Measurements from ENCODE around the gene DDX39A. TPM values are rescaled to one million over a fixed set of nuclear protein-coding genes. Genes with fewer than 3 reads are reported as not detected.
A peak's percentile ranks its signal among the peaks of the same experiment; 100 is the strongest.

DDX39A gene
- total RNA-seq, 1 donor from 2014 or later, result 210 TPM

- ATAC-seq (ENCODE audit: low read depth), result no peak
- DNase-seq, result no peak
- Mint-ChIP-seq H3K4me3 (no peak overlapping the region), H3K27ac (no peak overlapping the region), H3K27me3 (no peaks in the 10 kb centered on the region), H3K36me3 (ENCODE audit: low read depth) (peaks cover 83% of the 10 kb centered on the region), H3K9me3 (no peaks in the 10 kb centered on the region), H3K4me1 (peaks cover 5% of the 10 kb centered on the region)
- intact Hi-C loops (cut with micrococcal nuclease), result no loop called here
- TF ChIP-seq CTCF (IDR thresholded peaks at IDR 0.05), result no peak
- CTCF ChIA-PET, result no interaction called here
- POLR2A ChIA-PET, result no interaction called here
These were observed 27.3 kb upstream of the DDX39A start for GRCh38 chr19:14446336-14447036.

- no peak overlapping the region for H3K27ac Mint-ChIP-seq
- no peak for TF ChIP-seq CTCF (IDR thresholded peaks at IDR 0.05)
- ChIA-PET CTCF (interaction anchor here (0.6 kb wide), 1 partner anchor 82 kb away, joined by 5 read pairs; no protein-coding TSS in a partner anchor), POLR2A (no interaction called here)
- DNase-seq (no peak), ATAC-seq (ENCODE audit: low read depth) (no peak)
- peaks cover 26% of the 10 kb centered on the region for H3K4me1 Mint-ChIP-seq
- no peak overlapping the region for H3K4me3 Mint-ChIP-seq
- H3K36me3 Mint-ChIP-seq (ENCODE audit: low read depth), result peaks cover 65% of the 10 kb centered on the region
- intact Hi-C loops (cut with micrococcal nuclease), result no loop called here
- H3K27me3 Mint-ChIP-seq, result no peaks in the 10 kb centered on the region
- H3K9me3 Mint-ChIP-seq, result no peaks in the 10 kb centered on the region
These were observed 24.6 kb upstream of the DDX39A start for GRCh38 chr19:14443632-14444216.

- H3K27me3 Mint-ChIP-seq, result no peaks in the 10 kb centered on the region
- no peak for TF ChIP-seq CTCF (IDR thresholded peaks at IDR 0.05)
- no peak overlapping the region for H3K27ac Mint-ChIP-seq
- ATAC-seq (ENCODE audit: low read depth) (no peak), DNase-seq (no peak)
- peaks cover 31% of the 10 kb centered on the region for H3K4me1 Mint-ChIP-seq
- intact Hi-C loops (cut with micrococcal nuclease), result no loop called here
- H3K9me3 Mint-ChIP-seq, result no peaks in the 10 kb centered on the region
- no peak overlapping the region for H3K4me3 Mint-ChIP-seq
- POLR2A ChIA-PET, result no interaction called here
- peaks cover 60% of the 10 kb centered on the region for H3K36me3 Mint-ChIP-seq (ENCODE audit: low read depth)
- CTCF ChIA-PET, result interaction anchor here (0.6 kb wide), 1 partner anchor 82 kb away, joined by 5 read pairs; no protein-coding TSS in a partner anchor
These were observed 23.9 kb upstream of the DDX39A start for GRCh38 chr19:14442891-14443631.

GRCh38 chr19:14441041-14441938 is 22.1 kb upstream of the DDX39A start:
- Mint-ChIP-seq H3K4me3 (peak overlapping the region; percentile 3), H3K9me3 (no peaks in the 10 kb centered on the region), H3K36me3 (ENCODE audit: low read depth) (peaks cover 49% of the 10 kb centered on the region), H3K27ac (peak overlapping the region; percentile 88), H3K27me3 (no peaks in the 10 kb centered on the region), H3K4me1 (peaks cover 32% of the 10 kb centered on the region)
- no peak for TF ChIP-seq CTCF (IDR thresholded peaks at IDR 0.05)
- intact Hi-C loops (cut with micrococcal nuclease), result no loop called here
- ATAC-seq (ENCODE audit: low read depth), result no peak
- ChIA-PET POLR2A (no interaction called here), CTCF (no interaction called here)
- no peak for DNase-seq

All from activated B cell treated with CpG ODN at 0.5 μM for 24 hours (primary cell).